ENCODE data around the gene GALNT8.

The GALNT8 gene

GRCh38 chr12:4812624-4813327, 92.6 kb downstream of the GALNT8 start:
- H3K4me1 ChIP-seq (ENCODE audit: control insufficient read depth, insufficient read depth, low read length, unreplicated experiment): no peaks in the 10 kb centered on the region
- H3K27me3 ChIP-seq (ENCODE audit: insufficient read depth, low read length): peaks cover 17% of the 10 kb centered on the region; the same call in 1 of the 2 replicates
- H3K27ac ChIP-seq (ENCODE audit: low read depth, low read length): no peak overlapping the region
- H3K79me2 ChIP-seq (ENCODE audit: control insufficient read depth, insufficient read depth, low read length, unreplicated experiment): no peaks in the 10 kb centered on the region
- H3K4me3 ChIP-seq (ENCODE audit: low read depth, low read length): no peak overlapping the region
- no peaks in the 10 kb centered on the region for H3K36me3 ChIP-seq (ENCODE audit: insufficient read depth, low read length)
- no peak overlapping the region for H2AFZ ChIP-seq (ENCODE audit: low read length, unreplicated experiment)

- Histone ChIP-seq H3K36me3 (ENCODE audit: insufficient read depth, low read length) (no peaks in the 10 kb centered on the region), H3K27me3 (ENCODE audit: insufficient read depth, low read length) (peaks cover 14% of the 10 kb centered on the region; the same call in 1 of the 2 replicates), H3K79me2 (ENCODE audit: control insufficient read depth, insufficient read depth, low read length, unreplicated experiment) (no peaks in the 10 kb centered on the region), H3K4me1 (ENCODE audit: control insufficient read depth, insufficient read depth, low read length, unreplicated experiment) (no peaks in the 10 kb centered on the region), H3K27ac (ENCODE audit: low read depth, low read length) (no peak overlapping the region), H3K4me3 (ENCODE audit: low read depth, low read length) (no peak overlapping the region), H2AFZ (ENCODE audit: low read length, unreplicated experiment) (no peak overlapping the region)
These were observed 93.5 kb downstream of the GALNT8 start for GRCh38 chr12:4813741-4814140.

GRCh38 chr12:4814485-4814884, 94.3 kb downstream of the GALNT8 start:
- Histone ChIP-seq H3K4me3 (ENCODE audit: low read depth, low read length) (no peak overlapping the region), H2AFZ (ENCODE audit: low read length, unreplicated experiment) (no peak overlapping the region), H3K27ac (ENCODE audit: low read depth, low read length) (no peak overlapping the region), H3K36me3 (ENCODE audit: insufficient read depth, low read length) (no peaks in the 10 kb centered on the region), H3K79me2 (ENCODE audit: control insufficient read depth, insufficient read depth, low read length, unreplicated experiment) (no peaks in the 10 kb centered on the region), H3K27me3 (ENCODE audit: insufficient read depth, low read length) (peaks cover 7% of the 10 kb centered on the region; the same call in 1 of the 2 replicates), H3K4me1 (ENCODE audit: control insufficient read depth, insufficient read depth, low read length, unreplicated experiment) (no peaks in the 10 kb centered on the region)

GRCh38 chr12:4816744-4817525, 96.7 kb downstream of the GALNT8 start:
- Histone ChIP-seq H3K79me2 (ENCODE audit: control insufficient read depth, insufficient read depth, low read length, unreplicated experiment) (no peaks in the 10 kb centered on the region), H3K27ac (ENCODE audit: low read depth, low read length) (no peak overlapping the region), H3K4me3 (ENCODE audit: low read depth, low read length) (no peak overlapping the region), H3K36me3 (ENCODE audit: insufficient read depth, low read length) (no peaks in the 10 kb centered on the region), H3K4me1 (ENCODE audit: control insufficient read depth, insufficient read depth, low read length, unreplicated experiment) (no peaks in the 10 kb centered on the region), H3K27me3 (ENCODE audit: insufficient read depth, low read length) (no peaks in the 10 kb centered on the region), H2AFZ (ENCODE audit: low read length, unreplicated experiment) (no peak overlapping the region)

GRCh38 chr12:4817880-4818279, 97.7 kb downstream of the GALNT8 start:
- H3K27ac ChIP-seq (ENCODE audit: low read depth, low read length): no peak overlapping the region
- no peak overlapping the region for H3K4me3 ChIP-seq (ENCODE audit: low read depth, low read length)
- no peaks in the 10 kb centered on the region for H3K36me3 ChIP-seq (ENCODE audit: insufficient read depth, low read length)
- H2AFZ ChIP-seq (ENCODE audit: low read length, unreplicated experiment): no peak overlapping the region
- H3K79me2 ChIP-seq (ENCODE audit: control insufficient read depth, insufficient read depth, low read length, unreplicated experiment): no peaks in the 10 kb centered on the region
- H3K27me3 ChIP-seq (ENCODE audit: insufficient read depth, low read length): no peaks in the 10 kb centered on the region
- H3K4me1 ChIP-seq (ENCODE audit: control insufficient read depth, insufficient read depth, low read length, unreplicated experiment): no peaks in the 10 kb centered on the region

- Histone ChIP-seq H3K27ac (ENCODE audit: low read depth, low read length) (no peak overlapping the region), H3K4me1 (ENCODE audit: control insufficient read depth, insufficient read depth, low read length, unreplicated experiment) (no peaks in the 10 kb centered on the region), H3K36me3 (ENCODE audit: insufficient read depth, low read length) (no peaks in the 10 kb centered on the region), H3K4me3 (ENCODE audit: low read depth, low read length) (no peak overlapping the region), H2AFZ (ENCODE audit: low read length, unreplicated experiment) (no peak overlapping the region), H3K79me2 (ENCODE audit: control insufficient read depth, insufficient read depth, low read length, unreplicated experiment) (no peaks in the 10 kb centered on the region), H3K27me3 (ENCODE audit: insufficient read depth, low read length) (no peaks in the 10 kb centered on the region)
These were observed 99.5 kb downstream of the GALNT8 start for GRCh38 chr12:4819654-4820053.

GRCh38 chr12:4820971-4821370, 100.8 kb downstream of the GALNT8 start:
- Histone ChIP-seq H3K4me1 (ENCODE audit: control insufficient read depth, insufficient read depth, low read length, unreplicated experiment) (no peaks in the 10 kb centered on the region), H3K79me2 (ENCODE audit: control insufficient read depth, insufficient read depth, low read length, unreplicated experiment) (no peaks in the 10 kb centered on the region), H2AFZ (ENCODE audit: low read length, unreplicated experiment) (no peak overlapping the region), H3K27ac (ENCODE audit: low read depth, low read length) (no peak overlapping the region), H3K4me3 (ENCODE audit: low read depth, low read length) (no peak overlapping the region), H3K36me3 (ENCODE audit: insufficient read depth, low read length) (no peaks in the 10 kb centered on the region), H3K27me3 (ENCODE audit: insufficient read depth, low read length) (no peaks in the 10 kb centered on the region)

All from ACC112 (cell line).